DOHH2 (cell line): ENCODE data around the gene SMARCD1.

ENCODE experiments used
- H3F3A ChIP-seq: fragments of 200-600 bp; sonication (generic), shearing (Covaris generic); 2 replicates; pipeline ENCODE4 v1.6.0; 2016; ENCODE audit warnings: antibody characterized with exemption, mild to moderate bottlenecking; ENCODE audit not compliant: control insufficient read depth, insufficient read depth
- H3K27ac ChIP-seq: fragments of 200-600 bp; sonication (generic); 2 replicates; pipeline ENCODE4 v1.5.1; 2014; ENCODE audit warnings: low read depth, mild to moderate bottlenecking, low read length, moderate library complexity
- H3K27me3 ChIP-seq: fragments of 200-600 bp; sonication (generic); 2 replicates; pipeline ENCODE4 v1.6.1; 2014; ENCODE audit warnings: mild to moderate bottlenecking, low read length, mixed read lengths; ENCODE audit not compliant: control insufficient read depth
- H3K36me3 ChIP-seq: fragments of 200-600 bp; sonication (generic); 2 replicates; pipeline ENCODE4 v1.6.1; 2014; ENCODE audit warnings: mild to moderate bottlenecking, low read length, moderate library complexity, mixed read lengths; ENCODE audit not compliant: control insufficient read depth
- H3K4me1 ChIP-seq: fragments of 200-600 bp; sonication (generic); 2 replicates; pipeline ENCODE4 v1.6.1; 2014; ENCODE audit warnings: mild to moderate bottlenecking, low read length, mixed read lengths; ENCODE audit not compliant: control insufficient read depth
- H3K4me2 ChIP-seq: fragments of 200-600 bp; sonication (generic); 2 replicates; pipeline ENCODE4 v1.6.0; 2014; ENCODE audit warnings: mild to moderate bottlenecking, low read length, moderate library complexity
- H3K4me3 ChIP-seq: fragments of 200-600 bp; sonication (generic); 2 replicates; pipeline ENCODE4 v1.5.1; 2014; ENCODE audit warnings: mild to moderate bottlenecking, low read length, mixed read lengths
- H3K79me2 ChIP-seq: fragments of 200-600 bp; sonication (generic); 2 replicates; pipeline ENCODE4 v1.6.1; 2014; ENCODE audit warnings: mild to moderate bottlenecking, low read length, mixed read lengths; ENCODE audit not compliant: control insufficient read depth
- H3K9me2 ChIP-seq: fragments of 200-600 bp; sonication (generic); replicated peaks from 2 replicates; pipeline ENCODE4 v1.6.1; 2014; ENCODE audit warnings: mild to moderate bottlenecking, low read length, mixed read lengths; ENCODE audit not compliant: control insufficient read depth
- H3K9me3 ChIP-seq: fragments of 200-600 bp; sonication (generic); 2 replicates; pipeline ENCODE4 v1.6.1; 2014; ENCODE audit warnings: antibody characterized with exemption, low read length, mixed read lengths; ENCODE audit not compliant: control insufficient read depth, insufficient read depth
- H4K20me1 ChIP-seq: fragments of 200-600 bp; sonication (generic); 2 replicates; pipeline ENCODE4 v1.6.0; 2014; ENCODE audit warnings: low read depth, mild to moderate bottlenecking, antibody characterized with exemption, low read length, moderate library complexity; ENCODE audit not compliant: control insufficient read depth, insufficient read depth
- CTCF ChIP-seq: fragments of 200-600 bp; sonication (generic); IDR thresholded peaks from one replicate; pipeline ENCODE4 v1.5.1; 2014; ENCODE audit warnings: antibody characterized with exemption, mild to moderate bottlenecking, low read depth, low read length; ENCODE audit not compliant: poor library complexity, severe bottlenecking
- EZH2phosphoT487 ChIP-seq: fragments of 200-600 bp; sonication (generic); IDR thresholded peaks from 2 replicates; pipeline ENCODE4 v1.6.1; 2017; ENCODE audit warnings: borderline replicate concordance, mild to moderate bottlenecking, antibody characterized with exemption, low read length, moderate library complexity, mixed read lengths

The SMARCD1 gene

DNA sequence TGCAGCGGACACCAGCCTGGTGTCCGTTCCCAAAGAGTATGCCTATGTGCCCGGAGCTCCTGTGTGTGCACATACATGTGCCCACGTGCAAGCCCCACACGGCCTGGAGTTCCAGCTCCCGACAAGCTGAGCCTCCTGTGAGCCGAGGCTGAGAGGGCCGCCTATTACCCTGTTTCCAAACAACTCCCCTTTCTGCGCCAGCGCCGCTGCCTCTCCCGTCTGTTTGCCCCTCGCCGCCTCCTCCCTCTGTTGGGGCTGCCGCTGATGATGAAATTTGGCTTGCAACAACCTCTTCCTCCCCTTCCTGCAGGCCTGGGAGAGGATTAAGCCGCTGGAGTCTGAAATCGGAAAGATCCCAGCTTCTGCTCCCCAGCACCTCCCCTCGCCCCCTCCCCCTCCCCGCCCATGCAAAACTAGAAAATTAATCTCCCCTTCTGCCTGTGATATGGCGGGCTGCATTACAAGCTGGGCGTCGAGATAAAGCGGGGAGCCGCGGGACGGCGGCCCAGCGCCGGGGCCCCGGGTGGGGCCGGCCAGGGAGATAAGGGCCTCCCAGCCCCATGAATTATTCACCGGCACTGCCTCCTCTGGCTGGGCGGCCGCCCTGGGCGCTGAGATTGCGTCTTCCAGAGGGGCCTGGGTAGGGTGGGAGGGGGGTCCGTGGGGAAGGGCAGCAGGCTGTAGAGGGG lies 34.6 kb upstream of the SMARCD1 start:
- Histone ChIP-seq H3K4me3 (no peak overlapping the region), H3K36me3 (no peaks in the 10 kb centered on the region), H3K4me2 (no peak overlapping the region), H3K4me1 (peaks cover 2% of the 10 kb centered on the region), H3K79me2 (no peaks in the 10 kb centered on the region), H3K27ac (no peak overlapping the region), H3F3A (no peaks in the 10 kb centered on the region), H3K27me3 (peaks cover 38% of the 10 kb centered on the region), H3K9me2 (no peaks in the 10 kb centered on the region), H3K9me3 (no peaks in the 10 kb centered on the region), H4K20me1 (no peaks in the 10 kb centered on the region)
- TF ChIP-seq EZH2phosphoT487: no peak
- no peak for TF ChIP-seq CTCF

GRCh38 chr12:50051101-50051806 lies 33.9 kb upstream of the SMARCD1 start:
- TF ChIP-seq EZH2phosphoT487: no peak
- TF ChIP-seq CTCF: no peak
- H3K9me3 ChIP-seq: no peaks in the 10 kb centered on the region
- no peaks in the 10 kb centered on the region for H3K9me2 ChIP-seq
- H3K4me1 ChIP-seq: peaks cover 9% of the 10 kb centered on the region
- no peaks in the 10 kb centered on the region for H3K36me3 ChIP-seq
- H3K79me2 ChIP-seq: no peaks in the 10 kb centered on the region
- no peak overlapping the region for H3K4me3 ChIP-seq
- no peak overlapping the region for H3K4me2 ChIP-seq
- 0 out of 2 replicates have a peak, but pooled peaks cover under 1% of the 10 kb centered on the region for H4K20me1 ChIP-seq
- H3K27ac ChIP-seq: no peak overlapping the region
- H3K27me3 ChIP-seq: peaks cover 41% of the 10 kb centered on the region
- no peaks in the 10 kb centered on the region for H3F3A ChIP-seq

- no peak overlapping the region for H3K4me2 ChIP-seq
- H3K9me2 ChIP-seq: no peaks in the 10 kb centered on the region
Observed at GRCh38 chr12:50052544-50052943, 32.6 kb upstream of the SMARCD1 start.

DNA sequence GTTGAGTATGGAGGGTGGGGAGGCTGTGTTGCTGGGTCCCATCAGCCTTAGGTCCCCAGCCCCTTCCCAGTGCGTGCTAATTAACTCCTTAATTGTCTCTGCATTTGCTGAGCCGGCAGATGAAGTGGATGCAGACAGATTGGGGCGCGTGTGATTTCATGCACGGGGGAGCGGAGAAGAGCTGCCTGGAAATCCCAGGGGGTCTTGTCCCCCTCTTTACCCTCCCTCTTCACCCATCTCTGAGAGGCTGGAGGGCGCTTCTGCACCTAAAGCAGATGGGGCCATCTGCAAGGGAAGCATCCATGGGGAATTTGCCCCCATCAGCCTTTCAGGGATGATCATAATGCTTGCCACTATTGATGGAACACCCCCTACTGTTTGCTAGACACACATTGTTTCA lies 32.2 kb upstream of the SMARCD1 start:
- Histone ChIP-seq H4K20me1 (0 out of 2 replicates have a peak, but pooled peaks cover 4% of the 10 kb centered on the region), H3K79me2 (no peaks in the 10 kb centered on the region), H3K27ac (no peak overlapping the region), H3K27me3 (peaks cover 56% of the 10 kb centered on the region), H3K4me3 (no peak overlapping the region), H3K36me3 (no peaks in the 10 kb centered on the region), H3K4me1 (peaks cover 23% of the 10 kb centered on the region), H3K4me2 (no peak overlapping the region), H3K9me2 (no peaks in the 10 kb centered on the region), H3K9me3 (no peaks in the 10 kb centered on the region), H3F3A (no peaks in the 10 kb centered on the region)
- TF ChIP-seq CTCF: no peak

More at GRCh38 chr12:50052544-50052943, 32.6 kb upstream of the SMARCD1 start:
- no peaks in the 10 kb centered on the region for H3K36me3 ChIP-seq
- H3K4me3 ChIP-seq: no peak overlapping the region
- H3K4me1 ChIP-seq: peaks cover 21% of the 10 kb centered on the region
- H3K79me2 ChIP-seq: no peaks in the 10 kb centered on the region
- H3K9me3 ChIP-seq: no peaks in the 10 kb centered on the region
- H3K27ac ChIP-seq: no peak overlapping the region
- 0 out of 2 replicates have a peak, but pooled peaks cover 4% of the 10 kb centered on the region for H4K20me1 ChIP-seq
- no peak for TF ChIP-seq EZH2phosphoT487
- H3K27me3 ChIP-seq: peaks cover 54% of the 10 kb centered on the region
- H3F3A ChIP-seq: no peaks in the 10 kb centered on the region
